ENCODE data around the gene FFAR1. TPM values are rescaled to one million over a fixed set of nuclear protein-coding genes. Genes with fewer than 3 reads are reported as not detected.
"Not testable (repeated sequence)": the region's sequence is repeated elsewhere in the genome, so short reads cannot be mapped to it uniquely, and the experiment has no call there.

FFAR1 gene
- total RNA-seq, 2 experiments from 2014 or later: not detected

DNA sequence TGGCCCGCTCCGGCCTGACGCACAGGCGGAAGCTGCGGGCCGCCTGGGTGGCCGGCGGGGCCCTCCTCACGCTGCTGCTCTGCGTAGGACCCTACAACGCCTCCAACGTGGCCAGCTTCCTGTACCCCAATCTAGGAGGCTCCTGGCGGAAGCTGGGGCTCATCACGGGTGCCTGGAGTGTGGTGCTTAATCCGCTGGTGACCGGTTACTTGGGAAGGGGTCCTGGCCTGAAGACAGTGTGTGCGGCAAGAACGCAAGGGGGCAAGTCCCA lies 4.4 kb downstream of the FFAR1 start:
- Mint-ChIP-seq H3K27me3 (peaks cover 25% of the 10 kb centered on the region), H3K27ac (no peak overlapping the region), H3K4me3 (no peak overlapping the region), H3K4me1 (peaks cover 20% of the 10 kb centered on the region), H3K36me3 (ENCODE audit: low read depth) (no peaks in the 10 kb centered on the region), H3K9me3 (no peaks in the 10 kb centered on the region)
- ChIA-PET CTCF (interaction anchor here (0.7 to 4.4 kb wide), 9 partner anchors 12 to 198 kb away, joined by 3 to 78 read pairs (median 12); partner anchors contain the start of gene FXYD5), POLR2A (interaction anchor here (1.3 to 2.8 kb wide), 2 partner anchors 79 to 111 kb away, joined by 4 to 12 read pairs; no protein-coding TSS in a partner anchor)
- no peak for DNase-seq

DNA sequence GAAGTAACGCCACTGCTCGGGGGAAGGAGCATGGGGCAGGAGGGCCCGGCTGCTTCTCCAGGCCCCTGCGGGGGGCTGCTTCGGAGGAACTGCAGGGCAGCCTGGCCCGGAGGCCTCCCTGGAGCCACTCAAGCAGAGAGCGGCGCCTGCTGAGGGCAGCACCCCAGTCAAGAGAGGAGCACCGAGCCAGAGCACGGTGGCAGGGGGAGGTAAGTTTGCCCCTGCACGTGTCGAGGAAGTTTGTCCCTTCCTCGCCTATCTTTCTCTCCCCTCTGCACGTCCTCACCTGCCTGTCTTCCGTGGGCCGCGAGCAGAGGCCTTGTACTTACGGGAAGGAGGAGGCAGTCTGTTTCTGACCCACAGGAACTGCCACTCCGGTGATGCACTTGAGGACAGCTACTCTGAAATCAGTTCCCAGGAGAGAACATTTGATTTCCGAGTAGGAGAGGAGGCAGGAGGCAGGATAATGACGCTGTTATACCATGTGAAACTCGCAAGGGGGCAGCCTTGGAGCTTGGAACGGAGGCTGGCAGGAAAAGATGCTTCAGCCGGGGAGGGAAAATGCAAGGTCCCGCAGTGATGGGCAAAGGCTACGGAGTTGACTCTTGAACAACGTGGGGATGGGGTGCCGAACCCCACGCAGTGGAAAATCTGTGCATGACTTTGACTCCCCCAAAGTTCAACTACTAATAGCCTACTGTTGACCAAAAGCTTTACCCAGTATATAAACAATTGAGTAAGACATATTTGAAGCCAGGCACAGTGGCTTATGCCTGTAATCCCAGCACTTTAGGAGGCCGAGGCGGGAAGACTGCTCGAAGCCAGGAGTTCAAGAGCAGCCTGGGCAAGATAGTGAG lies 5.0 kb downstream of the FFAR1 start:
- POLR2A ChIA-PET: interaction anchor here (0.8 to 2.8 kb wide), 5 partner anchors 78 to 142 kb away, joined by 3 to 12 read pairs (median 4); no protein-coding TSS in a partner anchor
- Mint-ChIP-seq H3K4me1 (peaks cover 16% of the 10 kb centered on the region), H3K27me3 (peaks cover 20% of the 10 kb centered on the region), H3K9me3 (no peaks in the 10 kb centered on the region), H3K4me3 (no peak overlapping the region), H3K36me3 (ENCODE audit: low read depth) (no peaks in the 10 kb centered on the region), H3K27ac (no peak overlapping the region)
- CTCF ChIA-PET: interaction anchor here (0.7 to 4.4 kb wide), 23 partner anchors 10 to 306 kb away, joined by 3 to 78 read pairs (median 4); partner anchors contain the start of gene FXYD5
- DNase-seq: peak; percentile 76

DNA sequence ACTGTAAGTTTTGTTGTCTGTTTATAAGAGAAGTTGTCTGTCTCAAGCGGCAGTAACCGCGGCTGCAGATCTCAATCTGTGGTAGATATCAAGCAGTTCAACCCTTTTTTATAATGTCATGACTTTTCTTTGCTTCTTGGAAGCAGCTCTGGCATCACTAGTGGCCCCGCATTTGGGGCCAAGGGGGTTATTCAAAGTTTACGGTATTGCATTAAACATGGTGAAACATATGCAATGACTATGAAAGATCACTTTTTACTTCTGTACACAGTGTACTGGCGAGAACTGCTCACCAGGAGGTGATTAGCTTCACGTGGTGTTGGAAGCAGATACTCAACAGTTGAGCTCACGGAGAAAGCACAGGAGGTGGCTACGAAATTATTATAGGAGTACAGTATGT lies 5.9 kb downstream of the FFAR1 start:
- CTCF ChIA-PET: interaction anchor here (0.7 to 4.4 kb wide), 22 partner anchors 9 to 307 kb away, joined by 3 to 78 read pairs (median 4); partner anchors contain the start of gene FXYD5
- DNase-seq: no peak
- Mint-ChIP-seq H3K4me3 (no peak overlapping the region), H3K4me1 (peaks cover 18% of the 10 kb centered on the region), H3K9me3 (no peaks in the 10 kb centered on the region), H3K27ac (no peak overlapping the region), H3K27me3 (peaks cover 16% of the 10 kb centered on the region), H3K36me3 (ENCODE audit: low read depth) (no peaks in the 10 kb centered on the region)
- POLR2A ChIA-PET: interaction anchor here (1.2 to 2.8 kb wide), 4 partner anchors 77 to 141 kb away, joined by 3 to 12 read pairs (median 4); no protein-coding TSS in a partner anchor

DNA sequence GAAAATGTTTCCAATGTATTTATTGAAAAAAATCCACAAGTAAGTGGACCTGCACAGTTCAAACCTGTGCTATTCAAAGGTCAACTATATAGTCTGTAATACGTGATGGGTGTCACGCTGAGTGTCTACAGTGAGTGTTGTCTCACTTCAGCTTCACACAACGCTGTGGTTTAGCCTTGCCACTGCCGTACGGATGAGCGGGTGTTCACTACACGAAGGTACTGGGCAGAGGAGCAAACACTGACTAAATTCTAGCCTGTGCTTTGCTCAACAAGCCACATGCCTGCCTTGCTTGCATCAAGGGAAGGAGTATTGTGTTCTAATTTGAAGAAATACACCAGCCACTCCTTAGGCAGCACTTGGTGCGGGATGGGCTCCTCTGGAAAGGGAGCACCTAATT lies 7.2 kb downstream of the FFAR1 start:
- POLR2A ChIA-PET: interaction anchor here (2.8 kb wide), 1 partner anchor 108 kb away, joined by 12 read pairs; no protein-coding TSS in a partner anchor

DNA sequence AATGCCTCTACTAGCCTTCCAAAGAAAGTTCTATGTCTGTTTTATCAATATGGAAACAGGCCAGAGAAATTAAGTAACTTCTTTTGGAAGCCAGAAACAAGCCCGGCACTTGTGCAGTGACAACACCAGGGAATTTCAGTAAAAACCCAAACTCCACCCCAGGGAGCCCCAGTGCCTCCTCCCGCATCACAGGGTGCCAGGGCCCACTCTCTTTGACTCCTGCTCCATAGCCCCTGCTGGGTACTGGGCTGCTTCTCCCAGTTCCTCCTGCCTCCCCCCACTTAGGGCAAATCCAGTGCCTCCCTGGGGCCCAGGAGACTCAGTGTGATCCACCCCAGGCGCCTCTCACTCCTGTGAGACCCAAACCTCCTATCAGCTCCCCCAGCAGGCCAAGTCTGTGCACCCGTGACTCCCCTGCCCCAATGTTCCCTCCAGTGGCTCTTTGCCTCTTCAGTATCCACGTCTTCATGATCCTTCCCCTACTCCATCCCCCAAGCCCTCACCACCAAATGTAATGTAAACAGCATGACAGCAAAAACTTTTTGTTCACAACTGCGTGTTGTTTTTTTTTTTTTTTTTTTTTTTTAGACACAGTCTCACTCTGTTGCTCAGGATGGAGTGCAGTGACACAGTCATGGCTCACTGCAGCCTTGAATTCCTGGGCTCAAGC lies 8.2 kb downstream of the FFAR1 start:
- no peak for DNase-seq
- H3K4me3 Mint-ChIP-seq: no peak overlapping the region
- H3K36me3 Mint-ChIP-seq (ENCODE audit: low read depth): no peaks in the 10 kb centered on the region
- peaks cover 18% of the 10 kb centered on the region for H3K4me1 Mint-ChIP-seq
- no peak overlapping the region for H3K27ac Mint-ChIP-seq
- peaks cover 7% of the 10 kb centered on the region for H3K27me3 Mint-ChIP-seq
- POLR2A ChIA-PET: no interaction called here
- CTCF ChIA-PET: interaction anchor here (1.4 to 4.4 kb wide), 6 partner anchors 23 to 139 kb away, joined by 3 to 78 read pairs (median 10); no protein-coding TSS in a partner anchor
- no peaks in the 10 kb centered on the region for H3K9me3 Mint-ChIP-seq

More for the DNA sequence above, 7.2 kb downstream of the FFAR1 start:
- CTCF ChIA-PET: interaction anchor here (1.4 to 4.4 kb wide), 4 partner anchors 22 to 140 kb away, joined by 3 to 78 read pairs (median 15); no protein-coding TSS in a partner anchor
- peak; percentile 23 for DNase-seq
- H3K9me3 Mint-ChIP-seq: no peaks in the 10 kb centered on the region
- H3K27ac Mint-ChIP-seq: no peak overlapping the region
- H3K36me3 Mint-ChIP-seq (ENCODE audit: low read depth): no peaks in the 10 kb centered on the region
- H3K4me3 Mint-ChIP-seq: no peak overlapping the region
- H3K4me1 Mint-ChIP-seq: peaks cover 18% of the 10 kb centered on the region
- peaks cover 7% of the 10 kb centered on the region for H3K27me3 Mint-ChIP-seq

DNA sequence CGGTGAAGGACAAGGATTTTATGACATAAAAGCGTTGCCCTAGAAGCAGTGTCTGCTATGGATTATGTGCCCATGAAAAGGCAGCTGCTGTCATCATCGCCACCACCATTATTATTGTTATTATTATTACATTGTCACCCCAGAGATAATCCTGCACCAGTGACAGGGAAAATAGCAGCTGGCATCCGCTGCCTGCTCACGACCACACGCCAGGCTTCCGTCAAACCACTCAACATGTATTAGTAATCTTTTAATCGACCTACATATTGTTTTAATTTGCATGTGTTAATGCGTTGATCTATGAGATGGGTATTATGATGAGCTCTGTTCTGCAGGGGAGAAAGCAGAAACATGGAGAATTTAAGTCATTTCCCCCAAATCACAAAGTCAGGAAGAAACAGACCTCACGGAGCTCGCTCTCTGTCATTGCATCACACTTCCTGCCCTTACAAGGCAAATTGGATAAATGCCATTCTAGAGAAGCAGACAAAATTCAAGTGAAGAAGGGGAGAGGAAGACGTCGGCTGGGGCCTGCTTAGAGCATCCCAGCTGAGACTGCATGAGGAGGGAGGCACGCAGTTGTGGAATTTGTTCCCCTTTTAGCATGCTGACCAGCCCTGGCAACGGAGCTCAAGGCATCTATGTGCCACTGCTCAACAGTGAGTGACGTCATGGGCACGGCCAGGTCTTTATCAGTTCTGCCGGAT lies 10.3 kb downstream of the FFAR1 start, which contains the start of gene FFAR3:
TSS of gene FFAR3 (plus strand) at position 594 of the 707 bp plus-strand sequence. CDS start 431 bp downstream, outside the sequence.
- Mint-ChIP-seq H3K36me3 (ENCODE audit: low read depth) (no peaks in the 10 kb centered on the region), H3K4me3 (peak within 1 kb of the TSS; percentile 20), H3K27me3 (peaks cover 17% of the 10 kb centered on the region), H3K27ac (peak within 1 kb of the TSS; percentile 0), H3K4me1 (peaks cover 14% of the 10 kb centered on the region), H3K9me3 (no peaks in the 10 kb centered on the region)
- ChIA-PET POLR2A (interaction anchor here (1.0 kb wide), 1 partner anchor 105 kb away, joined by 3 read pairs; no protein-coding TSS in a partner anchor), CTCF (interaction anchor here (0.8 to 2.8 kb wide), 5 partner anchors 105 to 291 kb away, joined by 3 to 17 read pairs (median 3); no protein-coding TSS in a partner anchor)
- DNase-seq: no peak

DNA sequence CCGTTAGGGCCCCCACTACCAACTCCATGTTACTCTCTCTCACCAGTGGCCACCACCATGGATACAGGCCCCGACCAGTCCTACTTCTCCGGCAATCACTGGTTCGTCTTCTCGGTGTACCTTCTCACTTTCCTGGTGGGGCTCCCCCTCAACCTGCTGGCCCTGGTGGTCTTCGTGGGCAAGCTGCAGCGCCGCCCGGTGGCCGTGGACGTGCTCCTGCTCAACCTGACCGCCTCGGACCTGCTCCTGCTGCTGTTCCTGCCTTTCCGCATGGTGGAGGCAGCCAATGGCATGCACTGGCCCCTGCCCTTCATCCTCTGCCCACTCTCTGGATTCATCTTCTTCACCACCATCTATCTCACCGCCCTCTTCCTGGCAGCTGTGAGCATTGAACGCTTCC lies 11.1 kb downstream of the FFAR1 start:
- CTCF ChIA-PET: interaction anchor here (2.8 kb wide), 1 partner anchor 136 kb away, joined by 17 read pairs; no protein-coding TSS in a partner anchor

DNA sequence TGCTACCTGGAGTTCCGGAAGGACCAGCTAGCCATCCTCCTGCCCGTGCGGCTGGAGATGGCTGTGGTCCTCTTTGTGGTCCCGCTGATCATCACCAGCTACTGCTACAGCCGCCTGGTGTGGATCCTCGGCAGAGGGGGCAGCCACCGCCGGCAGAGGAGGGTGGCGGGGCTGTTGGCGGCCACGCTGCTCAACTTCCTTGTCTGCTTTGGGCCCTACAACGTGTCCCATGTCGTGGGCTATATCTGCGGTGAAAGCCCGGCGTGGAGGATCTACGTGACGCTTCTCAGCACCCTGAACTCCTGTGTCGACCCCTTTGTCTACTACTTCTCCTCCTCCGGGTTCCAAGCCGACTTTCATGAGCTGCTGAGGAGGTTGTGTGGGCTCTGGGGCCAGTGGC lies 11.7 kb downstream of the FFAR1 start:
- POLR2A ChIA-PET; H3K9me3 Mint-ChIP-seq; H3K4me3 Mint-ChIP-seq; CTCF ChIA-PET; H3K36me3 Mint-ChIP-seq (ENCODE audit: low read depth); DNase-seq; H3K27ac Mint-ChIP-seq: not testable (repeated sequence)
- Mint-ChIP-seq H3K27me3 (peaks cover 16% of the 10 kb centered on the region), H3K4me1 (peaks cover 14% of the 10 kb centered on the region)

More for the DNA sequence above, 11.1 kb downstream of the FFAR1 start:
- DNase-seq: peak; percentile 4
- H3K36me3 Mint-ChIP-seq (ENCODE audit: low read depth); H3K9me3 Mint-ChIP-seq; POLR2A ChIA-PET; H3K4me3 Mint-ChIP-seq; H3K27ac Mint-ChIP-seq: not testable (repeated sequence)
- Mint-ChIP-seq H3K4me1 (peaks cover 14% of the 10 kb centered on the region), H3K27me3 (peaks cover 14% of the 10 kb centered on the region)

DNA sequence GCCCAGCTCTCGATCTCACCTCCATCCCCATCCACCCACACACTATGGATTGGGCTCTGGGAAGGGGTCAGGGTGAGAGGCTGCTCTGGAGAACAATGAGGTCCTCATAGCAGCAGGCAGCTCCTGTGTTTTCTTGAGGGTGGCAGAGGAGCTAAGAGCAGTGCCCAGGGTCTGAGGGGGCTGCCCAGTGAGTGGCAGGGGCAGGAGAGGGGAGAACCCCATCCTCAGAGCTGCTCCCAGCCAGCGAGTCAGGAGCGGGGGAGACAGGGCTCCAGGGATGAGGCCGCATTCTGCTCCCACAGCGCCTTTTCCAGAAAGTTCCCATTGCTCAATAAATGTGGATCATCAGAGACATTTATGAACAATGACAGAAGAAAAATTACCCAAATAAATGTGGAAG lies 12.4 kb downstream of the FFAR1 start:
- H3K27me3 Mint-ChIP-seq: peaks cover 17% of the 10 kb centered on the region
- H3K9me3 Mint-ChIP-seq: not testable (repeated sequence)

DNA sequence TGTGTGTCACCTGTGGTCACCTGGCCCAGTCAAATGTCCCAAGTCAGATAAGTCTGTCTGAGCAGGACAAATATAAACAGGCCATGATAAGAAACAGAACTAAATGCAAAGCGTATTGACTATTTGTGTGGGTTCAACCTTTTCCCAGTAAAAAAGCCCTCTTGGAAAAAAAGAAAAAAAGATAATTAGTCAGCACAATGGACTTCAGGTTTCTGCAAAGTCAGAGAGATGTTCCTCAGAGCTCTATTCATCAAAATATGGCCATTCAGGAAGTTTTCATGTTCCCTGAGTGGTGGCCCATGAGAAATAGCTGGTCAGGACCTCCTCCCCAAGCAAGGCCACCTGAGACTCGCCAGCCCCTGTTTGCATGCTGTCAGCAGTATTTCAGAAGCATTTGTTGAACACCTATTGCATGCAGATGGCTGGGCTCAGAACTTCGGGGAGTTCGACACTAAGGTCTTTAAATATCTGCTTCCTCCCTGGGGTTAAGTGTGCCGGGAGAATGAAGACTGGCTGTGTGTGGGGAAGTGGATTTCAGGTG lies 13.2 kb downstream of the FFAR1 start:
- peaks cover 19% of the 10 kb centered on the region for H3K27me3 Mint-ChIP-seq
- no peak for DNase-seq
- ChIA-PET POLR2A (no interaction called here), CTCF (no interaction called here)
- H3K27ac Mint-ChIP-seq: no peak overlapping the region
- H3K36me3 Mint-ChIP-seq (ENCODE audit: low read depth): no peaks in the 10 kb centered on the region
- H3K4me1 Mint-ChIP-seq: peaks cover 12% of the 10 kb centered on the region
- no peak overlapping the region for H3K4me3 Mint-ChIP-seq
- H3K9me3 Mint-ChIP-seq: no peaks in the 10 kb centered on the region

More for the DNA sequence above, 12.4 kb downstream of the FFAR1 start:
- POLR2A ChIA-PET; H3K27ac Mint-ChIP-seq; H3K4me3 Mint-ChIP-seq; H3K36me3 Mint-ChIP-seq (ENCODE audit: low read depth); CTCF ChIA-PET; DNase-seq: not testable (repeated sequence)
- peaks cover 13% of the 10 kb centered on the region for H3K4me1 Mint-ChIP-seq

DNA sequence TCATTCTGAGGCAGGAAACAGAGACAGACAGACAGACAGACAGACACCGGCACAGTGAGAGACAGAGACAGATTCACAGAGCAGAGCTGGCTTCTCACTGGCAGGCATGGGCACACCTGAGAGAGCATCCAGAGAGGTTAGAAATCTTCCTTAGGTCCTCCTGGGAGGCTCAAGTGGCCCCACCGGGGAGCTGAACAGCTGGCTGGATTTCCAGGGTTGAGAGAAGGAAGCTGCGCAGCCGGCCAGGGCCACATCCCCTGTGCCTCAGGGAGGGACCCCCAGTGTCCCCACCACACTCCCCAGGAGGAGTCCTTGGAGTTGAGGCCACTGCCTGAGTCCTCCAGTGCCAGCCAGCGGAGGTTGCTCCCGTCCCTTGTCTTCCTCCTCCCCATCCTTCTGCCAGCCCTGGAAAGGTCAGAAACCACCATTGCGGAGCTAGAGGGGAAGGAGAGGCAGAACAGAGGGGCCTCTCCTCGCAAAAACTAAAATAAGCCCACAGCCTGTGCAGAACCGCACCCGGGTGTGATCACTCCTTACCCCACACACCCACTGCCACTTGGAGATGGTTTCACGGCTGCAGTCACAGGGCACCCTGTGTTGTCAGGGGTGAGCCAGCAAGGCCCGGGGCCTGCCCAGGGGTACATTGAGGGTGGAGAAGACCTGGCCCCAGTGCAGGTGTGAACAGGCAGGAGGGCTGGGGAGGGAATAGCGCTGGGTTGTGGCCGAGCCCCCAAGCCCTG lies 14.7 kb downstream of the FFAR1 start:
- Mint-ChIP-seq H3K36me3 (ENCODE audit: low read depth) (no peaks in the 10 kb centered on the region), H3K27ac (no peak overlapping the region), H3K9me3 (no peaks in the 10 kb centered on the region), H3K27me3 (peaks cover 19% of the 10 kb centered on the region), H3K4me1 (peaks cover 9% of the 10 kb centered on the region), H3K4me3 (no peak overlapping the region)
- ChIA-PET CTCF (interaction anchor here (0.9 kb wide), 1 partner anchor 9 kb away, joined by 3 read pairs; no protein-coding TSS in a partner anchor), POLR2A (no interaction called here)
- no peak for DNase-seq

Measured in activated CD4-positive, alpha-beta memory T cell treated with anti-CD3 and anti-CD28 coated beads, Interleukin-2, amount 10 ng/mL, durations not matched to agents 7 days and 5 days (primary cell).